HepG2 (cell line): ENCODE measurements around the gene CMIP. TPM values are rescaled to one million over a fixed set of nuclear protein-coding genes. Genes with fewer than 3 reads are reported as not detected.

ENCODE experiments used
- ATF7-NPFF ChIP-seq: sonication (generic); formaldehyde crosslinking; IDR thresholded peaks from 2 replicates; pipeline ENCODE4 v1.8.1; 2023; ENCODE audit warnings: mild to moderate bottlenecking, low read depth, missing genetic modification reagents, moderate library complexity
- FOXA3 ChIP-seq: IDR thresholded peaks from 2 replicates; pipeline ENCODE4 v1.6.1; 2016; ENCODE audit warnings: missing genetic modification reagents, missing compliant biosample characterization
- FOXJ3 ChIP-seq: sonication (generic); formaldehyde crosslinking; IDR thresholded peaks from 2 replicates; pipeline ENCODE4 v1.4.0; 2020; ENCODE audit warnings: missing genetic modification reagents, mild to moderate bottlenecking, borderline replicate concordance
- FOXO1 ChIP-seq: sonication (generic); formaldehyde crosslinking; IDR thresholded peaks from 2 replicates; pipeline ENCODE4 v1.4.0; 2020; ENCODE audit warnings: missing genetic modification reagents
- HNF4G ChIP-seq, 2 experiments: sonication (generic) in 1 of 2; formaldehyde crosslinking in 1 of 2; IDR thresholded peaks; 2 replicates each; pipeline versions ENCODE4 v1.4.0 to v1.6.1; 2011 to 2020; ENCODE audit warnings: borderline replicate concordance in 2 of 2, low read depth in 2 of 2, mild to moderate bottlenecking in 2 of 2, low read length in 1 of 2, missing genetic modification reagents in 1 of 2, moderate library complexity in 1 of 2
- NR2F6 ChIP-seq, 2 experiments: IDR thresholded peaks; 2 replicates each; pipeline ENCODE4 v1.6.1; 2016; ENCODE audit warnings: antibody characterized with exemption in 1 of 2, mild to moderate bottlenecking in 1 of 2
- RXRA ChIP-seq: sonication (generic); formaldehyde crosslinking; IDR thresholded peaks from 2 replicates; pipeline ENCODE4 v1.5.1; 2020; ENCODE audit warnings: missing genetic modification reagents
- SAP130 ChIP-seq: IDR thresholded peaks from 2 replicates; pipeline ENCODE4 v1.6.1; 2016; ENCODE audit warnings: low read depth
- TCF7L2 ChIP-seq: IDR thresholded peaks from 2 replicates; pipeline ENCODE4 v1.6.1; 2011; ENCODE audit warnings: mild to moderate bottlenecking, low read depth, low read length, moderate library complexity
- ZFP1 ChIP-seq: IDR thresholded peaks from 2 replicates; pipeline ENCODE4 v1.6.1; 2016
- ZNF354B ChIP-seq: sonication (generic); formaldehyde crosslinking; IDR thresholded peaks from 2 replicates; pipeline ENCODE4 v1.8.0; 2022; ENCODE audit warnings: mild to moderate bottlenecking, missing genetic modification reagents
- ZNF572 ChIP-seq: sonication (generic); formaldehyde crosslinking; IDR thresholded peaks from 2 replicates; pipeline ENCODE4 v1.5.1; 2020; ENCODE audit warnings: mild to moderate bottlenecking, missing genetic modification reagents
- ZNF577 ChIP-seq: sonication (generic); formaldehyde crosslinking; IDR thresholded peaks from 2 replicates; pipeline ENCODE4 v1.4.0; 2020; ENCODE audit warnings: mild to moderate bottlenecking, low read depth, missing genetic modification reagents, borderline replicate concordance
- ZNF777 ChIP-seq: sonication (generic); formaldehyde crosslinking; IDR thresholded peaks from 2 replicates; pipeline ENCODE4 v1.4.0; 2020; ENCODE audit warnings: missing genetic modification reagents
- polyA plus RNA-seq, 8 experiments: library from polyadenylated mRNA; depleted of rRNA in 3 of 8; stranded (reverse) in 7 of 8; unstranded in 1 of 8; fragments of >200 nt; fragmentation: Illumina TruSeq in 4 of 8; extraction: Trizol in 4 of 8; gene quantifications; 2 replicates each; pipeline versions ENCODE4 v1.2.1 to v1.2.3, GENCODE V29; 2011 to 2016; ENCODE audit warnings: low read depth in 4 of 8, missing spikeins in 1 of 8, mixed read lengths in 1 of 8; ENCODE audit not compliant: insufficient read depth in 1 of 8
- total RNA-seq, 5 experiments: library from RNA; depleted of rRNA; stranded (reverse); fragments of >200 nt; fragmentation: Illumina TruSeq; extraction: Trizol; gene quantifications; 2 replicates each; pipeline ENCODE4 v1.2.3, GENCODE V29; 2016; ENCODE audit warnings: low read depth in 1 of 5
- TF ChIP-seq, protein P1 (sequence below): sonication (generic); formaldehyde crosslinking; IDR thresholded peaks from 2 replicates; pipeline ENCODE4 v1.8.0; 2022; ENCODE audit warnings: mild to moderate bottlenecking, missing genetic modification reagents; ENCODE audit not compliant: insufficient replicate concordance
- TF ChIP-seq, protein P2 (sequence below): sonication (generic); formaldehyde crosslinking; IDR thresholded peaks from 2 replicates; pipeline ENCODE4 v1.4.0; 2020; ENCODE audit warnings: missing genetic modification reagents
- TF ChIP-seq, protein P3 (sequence below): sonication (generic); formaldehyde crosslinking; IDR thresholded peaks from 2 replicates; pipeline ENCODE4 v1.4.0; 2020; ENCODE audit warnings: missing genetic modification reagents, mild to moderate bottlenecking, borderline replicate concordance
- TF ChIP-seq, protein P4 (sequence below): IDR thresholded peaks from 2 replicates; pipeline ENCODE4 v1.6.1; 2016; ENCODE audit warnings: missing compliant biosample characterization, missing genetic modification reagents, borderline replicate concordance
- TF ChIP-seq, protein P5 (sequence below): sonication (generic); formaldehyde crosslinking; IDR thresholded peaks from 2 replicates; pipeline ENCODE4 v1.4.0; 2020; ENCODE audit warnings: missing genetic modification reagents

The CMIP gene
- total and polyA plus RNA-seq, 2 of the 13 experiments (the other 11 are each of a cell fraction or from before 2014, with no cell fraction given), result 10.9 to 18.1 TPM

DNA sequence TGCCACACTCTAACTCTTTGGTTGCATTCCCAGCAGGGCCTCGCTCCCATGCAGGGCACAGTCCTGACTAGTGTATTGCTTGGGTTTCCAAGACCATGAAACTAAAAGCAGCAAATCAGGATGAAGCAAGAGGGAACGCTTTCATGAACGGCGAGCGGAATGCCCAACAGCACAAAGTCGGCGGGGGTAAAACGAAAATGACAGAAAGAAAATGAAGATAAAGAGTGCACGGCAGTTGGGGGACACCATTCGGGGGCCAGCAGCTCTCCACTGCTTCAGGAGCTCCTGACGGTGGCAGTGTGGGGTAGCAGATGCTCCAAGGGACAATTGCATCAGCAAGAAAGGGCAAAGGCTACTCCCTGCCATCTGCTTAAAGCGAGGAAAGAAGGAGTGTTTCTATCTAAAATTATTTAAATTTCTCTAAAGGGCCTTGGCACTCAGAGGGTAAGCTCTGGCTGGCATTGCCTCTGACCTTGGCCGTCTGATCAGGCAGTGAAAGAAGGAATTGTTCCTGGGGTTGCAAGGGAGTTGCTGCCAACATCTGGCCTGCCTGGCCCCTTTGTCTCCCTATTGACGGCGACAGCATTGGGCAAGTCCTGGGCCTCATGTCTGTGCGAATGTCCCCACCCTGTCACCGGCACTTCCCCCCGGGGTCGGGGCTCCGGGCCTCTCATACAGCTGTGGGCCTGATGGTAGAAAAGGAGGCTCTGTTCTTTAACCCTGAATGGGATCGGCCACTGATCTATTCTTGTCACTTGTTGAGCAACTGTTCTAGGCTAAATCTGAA, 138.2 kb downstream of the CMIP start (continued):
- TF ChIP-seq ZNF354B (CRISPR knock-in tag) (no peak), HNF4G (IDR thresholded peaks at IDR 0.05; ENCODE audit: borderline replicate concordance, low read depth, low read length) (peak; percentile 41; the same call in 1 of the 2 replicates), HNF4G (CRISPR knock-in tag; IDR thresholded peaks at IDR 0.05; ENCODE audit: borderline replicate concordance, low read depth) (no peak), FOXA3 (CRISPR knock-in tag) (0 out of 2 replicates have a peak, but pooled peaks have one; percentile 5), RXRA (peak; percentile 67), ZNF572 (CRISPR knock-in tag) (no peak), FOXO1 (CRISPR knock-in tag) (peak; percentile 38; the same call in 1 of the 2 replicates), FOXJ3 (CRISPR knock-in tag) (peak; percentile 15; the same call in 1 of the 2 replicates), TCF7L2 (no peak), NR2F6 (IDR thresholded peaks at IDR 0.05) (peak; percentile 61), NR2F6 (CRISPR knock-in tag; IDR thresholded peaks at IDR 0.05) (peak; percentile 61), ATF7-NPFF (CRISPR knock-in tag) (no peak), ZNF577 (no peak), ZFP1 (CRISPR knock-in tag) (no peak), SAP130 (CRISPR knock-in tag) (peak; percentile 31; the same call in 1 of the 2 replicates), ZNF777 (CRISPR knock-in tag) (no peak)
- TF ChIP-seq, protein P1, sequence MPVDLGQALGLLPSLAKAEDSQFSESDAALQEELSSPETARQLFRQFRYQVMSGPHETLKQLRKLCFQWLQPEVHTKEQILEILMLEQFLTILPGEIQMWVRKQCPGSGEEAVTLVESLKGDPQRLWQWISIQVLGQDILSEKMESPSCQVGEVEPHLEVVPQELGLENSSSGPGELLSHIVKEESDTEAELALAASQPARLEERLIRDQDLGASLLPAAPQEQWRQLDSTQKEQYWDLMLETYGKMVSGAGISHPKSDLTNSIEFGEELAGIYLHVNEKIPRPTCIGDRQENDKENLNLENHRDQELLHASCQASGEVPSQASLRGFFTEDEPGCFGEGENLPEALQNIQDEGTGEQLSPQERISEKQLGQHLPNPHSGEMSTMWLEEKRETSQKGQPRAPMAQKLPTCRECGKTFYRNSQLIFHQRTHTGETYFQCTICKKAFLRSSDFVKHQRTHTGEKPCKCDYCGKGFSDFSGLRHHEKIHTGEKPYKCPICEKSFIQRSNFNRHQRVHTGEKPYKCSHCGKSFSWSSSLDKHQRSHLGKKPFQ (CRISPR knock-in tag), result no peak
- TF ChIP-seq, protein P2, sequence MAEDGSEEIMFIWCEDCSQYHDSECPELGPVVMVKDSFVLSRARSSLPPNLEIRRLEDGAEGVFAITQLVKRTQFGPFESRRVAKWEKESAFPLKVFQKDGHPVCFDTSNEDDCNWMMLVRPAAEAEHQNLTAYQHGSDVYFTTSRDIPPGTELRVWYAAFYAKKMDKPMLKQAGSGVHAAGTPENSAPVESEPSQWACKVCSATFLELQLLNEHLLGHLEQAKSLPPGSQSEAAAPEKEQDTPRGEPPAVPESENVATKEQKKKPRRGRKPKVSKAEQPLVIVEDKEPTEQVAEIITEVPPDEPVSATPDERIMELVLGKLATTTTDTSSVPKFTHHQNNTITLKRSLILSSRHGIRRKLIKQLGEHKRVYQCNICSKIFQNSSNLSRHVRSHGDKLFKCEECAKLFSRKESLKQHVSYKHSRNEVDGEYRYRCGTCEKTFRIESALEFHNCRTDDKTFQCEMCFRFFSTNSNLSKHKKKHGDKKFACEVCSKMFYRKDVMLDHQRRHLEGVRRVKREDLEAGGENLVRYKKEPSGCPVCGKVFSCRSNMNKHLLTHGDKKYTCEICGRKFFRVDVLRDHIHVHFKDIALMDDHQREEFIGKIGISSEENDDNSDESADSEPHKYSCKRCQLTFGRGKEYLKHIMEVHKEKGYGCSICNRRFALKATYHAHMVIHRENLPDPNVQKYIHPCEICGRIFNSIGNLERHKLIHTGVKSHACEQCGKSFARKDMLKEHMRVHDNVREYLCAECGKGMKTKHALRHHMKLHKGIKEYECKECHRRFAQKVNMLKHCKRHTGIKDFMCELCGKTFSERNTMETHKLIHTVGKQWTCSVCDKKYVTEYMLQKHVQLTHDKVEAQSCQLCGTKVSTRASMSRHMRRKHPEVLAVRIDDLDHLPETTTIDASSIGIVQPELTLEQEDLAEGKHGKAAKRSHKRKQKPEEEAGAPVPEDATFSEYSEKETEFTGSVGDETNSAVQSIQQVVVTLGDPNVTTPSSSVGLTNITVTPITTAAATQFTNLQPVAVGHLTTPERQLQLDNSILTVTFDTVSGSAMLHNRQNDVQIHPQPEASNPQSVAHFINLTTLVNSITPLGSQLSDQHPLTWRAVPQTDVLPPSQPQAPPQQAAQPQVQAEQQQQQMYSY (CRISPR knock-in tag), result no peak
- TF ChIP-seq, protein P3, sequence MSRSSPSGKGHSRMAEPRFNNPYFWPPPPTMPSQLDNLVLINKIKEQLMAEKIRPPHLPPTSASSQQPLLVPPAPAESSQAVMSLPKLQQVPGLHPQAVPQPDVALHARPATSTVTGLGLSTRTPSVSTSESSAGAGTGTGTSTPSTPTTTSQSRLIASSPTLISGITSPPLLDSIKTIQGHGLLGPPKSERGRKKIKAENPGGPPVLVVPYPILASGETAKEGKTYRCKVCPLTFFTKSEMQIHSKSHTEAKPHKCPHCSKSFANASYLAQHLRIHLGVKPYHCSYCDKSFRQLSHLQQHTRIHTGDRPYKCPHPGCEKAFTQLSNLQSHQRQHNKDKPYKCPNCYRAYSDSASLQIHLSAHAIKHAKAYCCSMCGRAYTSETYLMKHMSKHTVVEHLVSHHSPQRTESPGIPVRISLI (CRISPR knock-in tag), result no peak; the same call in 1 of the 2 replicates
- TF ChIP-seq, protein P4, sequence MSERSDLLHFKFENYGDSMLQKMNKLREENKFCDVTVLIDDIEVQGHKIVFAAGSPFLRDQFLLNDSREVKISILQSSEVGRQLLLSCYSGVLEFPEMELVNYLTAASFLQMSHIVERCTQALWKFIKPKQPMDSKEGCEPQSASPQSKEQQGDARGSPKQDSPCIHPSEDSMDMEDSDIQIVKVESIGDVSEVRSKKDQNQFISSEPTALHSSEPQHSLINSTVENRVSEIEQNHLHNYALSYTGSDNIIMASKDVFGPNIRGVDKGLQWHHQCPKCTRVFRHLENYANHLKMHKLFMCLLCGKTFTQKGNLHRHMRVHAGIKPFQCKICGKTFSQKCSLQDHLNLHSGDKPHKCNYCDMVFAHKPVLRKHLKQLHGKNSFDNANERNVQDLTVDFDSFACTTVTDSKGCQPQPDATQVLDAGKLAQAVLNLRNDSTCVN (CRISPR knock-in tag), result no peak
- TF ChIP-seq, protein P5, sequence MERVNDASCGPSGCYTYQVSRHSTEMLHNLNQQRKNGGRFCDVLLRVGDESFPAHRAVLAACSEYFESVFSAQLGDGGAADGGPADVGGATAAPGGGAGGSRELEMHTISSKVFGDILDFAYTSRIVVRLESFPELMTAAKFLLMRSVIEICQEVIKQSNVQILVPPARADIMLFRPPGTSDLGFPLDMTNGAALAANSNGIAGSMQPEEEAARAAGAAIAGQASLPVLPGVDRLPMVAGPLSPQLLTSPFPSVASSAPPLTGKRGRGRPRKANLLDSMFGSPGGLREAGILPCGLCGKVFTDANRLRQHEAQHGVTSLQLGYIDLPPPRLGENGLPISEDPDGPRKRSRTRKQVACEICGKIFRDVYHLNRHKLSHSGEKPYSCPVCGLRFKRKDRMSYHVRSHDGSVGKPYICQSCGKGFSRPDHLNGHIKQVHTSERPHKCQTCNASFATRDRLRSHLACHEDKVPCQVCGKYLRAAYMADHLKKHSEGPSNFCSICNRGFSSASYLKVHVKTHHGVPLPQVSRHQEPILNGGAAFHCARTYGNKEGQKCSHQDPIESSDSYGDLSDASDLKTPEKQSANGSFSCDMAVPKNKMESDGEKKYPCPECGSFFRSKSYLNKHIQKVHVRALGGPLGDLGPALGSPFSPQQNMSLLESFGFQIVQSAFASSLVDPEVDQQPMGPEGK (CRISPR knock-in tag), result peak; percentile 25
